Measurements from ENCODE around the gene PIK3C3.
"Not testable (repeated sequence)": the region's sequence is repeated elsewhere in the genome, so short reads cannot be mapped to it uniquely, and the experiment has no call there.

The PIK3C3 gene

DNA sequence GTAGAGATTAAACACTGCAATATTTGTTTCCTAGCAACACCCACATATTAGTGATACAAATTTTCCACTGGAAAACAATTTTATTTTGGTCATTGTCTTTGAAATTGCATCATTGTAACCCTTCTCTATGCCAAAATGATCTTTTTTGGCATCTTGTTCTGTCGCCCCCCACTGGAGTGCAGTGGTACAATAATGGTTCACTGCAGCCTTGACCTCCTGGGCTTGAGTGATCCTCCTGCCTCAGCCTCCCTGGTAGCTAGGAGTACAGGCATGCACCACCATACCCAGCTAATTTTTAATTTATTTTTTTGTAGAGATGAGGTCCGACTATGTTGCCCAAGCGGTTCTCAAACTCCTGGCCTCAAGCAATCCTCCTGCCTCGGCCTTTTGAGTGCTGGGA lies 117.4 kb downstream of the PIK3C3 start:
- no peak for DNase-seq (ENCODE audit: low read depth)

DNA sequence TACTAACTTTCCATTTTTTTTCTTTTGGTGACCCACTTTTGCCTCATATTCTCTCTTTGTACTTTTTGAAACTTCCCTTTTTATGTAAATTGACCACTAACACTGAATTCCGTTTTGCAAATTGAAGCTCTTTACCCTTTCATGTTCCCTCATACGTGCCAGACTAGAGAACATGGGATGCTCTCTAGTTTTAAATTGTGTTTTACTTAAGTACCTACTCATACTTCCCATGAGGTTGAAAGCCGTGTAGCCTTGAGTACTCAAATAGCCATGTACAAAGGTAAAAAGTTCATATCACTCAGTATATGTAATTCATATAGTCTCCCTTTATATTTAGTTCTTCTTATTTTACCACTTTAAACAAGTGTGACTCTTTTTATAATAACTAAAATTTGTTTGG lies 119.7 kb downstream of the PIK3C3 start:
- DNase-seq (ENCODE audit: low read depth), result no peak

DNA sequence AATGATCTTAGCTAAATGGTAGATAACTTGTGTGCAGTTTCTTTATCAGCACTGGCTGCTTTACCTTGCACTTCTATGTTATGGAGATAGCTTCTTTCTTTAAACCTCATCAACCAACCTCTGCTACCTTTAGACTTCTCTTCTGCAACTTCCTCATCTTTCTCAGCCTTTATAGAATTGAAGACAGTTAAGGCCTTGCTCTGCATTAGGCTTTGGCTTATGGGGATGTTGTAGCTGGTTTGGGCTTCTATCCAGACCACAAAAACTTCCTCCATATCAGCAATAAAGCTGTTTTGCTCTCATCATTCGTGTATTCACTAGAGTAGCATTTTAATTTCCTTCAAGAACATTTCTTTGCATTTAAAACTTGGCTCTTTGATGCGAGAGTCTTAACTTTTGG lies 123.7 kb downstream of the PIK3C3 start:
- DNase-seq (ENCODE audit: low read depth), result no peak

DNA sequence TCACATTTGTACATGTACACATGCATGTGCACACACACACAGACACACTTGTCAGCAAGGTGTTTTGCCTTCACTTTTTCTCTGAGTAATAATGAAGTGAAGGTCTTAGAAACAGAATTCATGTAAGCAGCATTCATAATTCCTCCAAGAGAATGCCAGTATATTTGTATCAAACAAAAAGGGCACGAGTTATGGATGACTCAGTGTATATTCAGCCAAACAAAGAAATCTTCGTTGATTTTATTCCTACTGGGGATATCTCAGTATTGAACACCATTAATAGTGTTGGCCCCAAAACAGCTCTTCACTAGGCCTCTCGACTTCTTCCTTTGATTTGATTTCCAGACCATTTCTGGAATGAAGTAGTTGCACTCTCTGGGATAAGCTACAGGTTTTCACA lies 125.3 kb downstream of the PIK3C3 start:
- no peak for DNase-seq (ENCODE audit: low read depth)

DNA sequence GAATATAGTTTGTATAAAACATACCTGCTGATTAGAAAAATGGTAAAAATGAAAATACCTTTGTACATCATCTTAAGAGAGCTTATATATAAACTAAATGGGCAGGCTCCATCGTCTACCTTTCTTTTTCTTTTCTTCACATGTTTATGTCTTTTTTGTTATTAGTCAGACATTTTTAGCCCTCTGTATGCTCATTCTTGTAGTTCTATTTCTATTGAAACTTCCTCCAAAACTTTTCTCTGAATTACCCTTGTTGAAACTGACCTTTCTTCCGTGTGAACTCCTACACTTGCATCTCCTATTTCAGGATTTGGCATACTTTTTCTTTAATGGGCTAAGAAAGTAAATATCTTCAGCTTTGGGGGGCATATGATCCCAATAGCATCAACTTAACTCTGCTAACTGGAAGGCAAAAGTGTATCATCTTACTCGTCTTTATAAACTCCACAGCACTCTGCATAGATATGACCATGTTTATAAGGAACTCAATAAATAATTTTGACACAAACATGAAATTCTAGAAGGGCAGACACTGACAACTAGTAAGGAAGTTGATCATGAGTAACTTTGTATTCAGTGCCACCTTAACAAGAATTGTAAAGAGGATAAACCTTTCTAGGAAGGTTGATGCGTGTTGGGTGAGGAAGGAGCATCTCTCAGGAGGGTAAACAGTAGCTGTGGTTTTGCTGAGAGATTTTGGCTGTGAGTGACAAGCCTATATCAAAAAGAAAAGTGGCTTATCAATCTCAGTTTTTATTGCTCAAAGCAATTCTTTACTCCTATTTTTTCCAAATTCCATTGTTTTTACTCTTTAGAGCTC lies 127.6 kb downstream of the PIK3C3 start:
- DNase-seq (ENCODE audit: low read depth), result no peak

DNA sequence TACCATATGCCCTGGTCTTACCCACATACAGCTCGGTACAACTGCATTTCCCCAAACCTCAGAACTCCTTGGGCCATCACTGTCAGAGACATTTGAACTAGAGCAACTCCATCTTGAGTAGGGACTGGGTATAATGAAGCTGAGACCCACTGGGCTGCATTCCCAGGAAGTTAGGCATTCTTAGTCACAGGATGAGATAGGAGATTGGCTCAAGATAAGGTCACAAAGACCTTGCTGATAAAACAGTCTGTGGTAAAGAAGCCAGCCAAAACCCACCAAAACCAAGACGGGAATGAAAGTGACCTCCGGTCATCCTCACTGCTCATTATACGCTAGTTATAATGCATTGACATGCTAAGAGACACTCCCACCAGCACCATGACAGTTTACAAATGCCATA lies 131.3 kb downstream of the PIK3C3 start:
- DNase-seq (ENCODE audit: low read depth), result no peak

DNA sequence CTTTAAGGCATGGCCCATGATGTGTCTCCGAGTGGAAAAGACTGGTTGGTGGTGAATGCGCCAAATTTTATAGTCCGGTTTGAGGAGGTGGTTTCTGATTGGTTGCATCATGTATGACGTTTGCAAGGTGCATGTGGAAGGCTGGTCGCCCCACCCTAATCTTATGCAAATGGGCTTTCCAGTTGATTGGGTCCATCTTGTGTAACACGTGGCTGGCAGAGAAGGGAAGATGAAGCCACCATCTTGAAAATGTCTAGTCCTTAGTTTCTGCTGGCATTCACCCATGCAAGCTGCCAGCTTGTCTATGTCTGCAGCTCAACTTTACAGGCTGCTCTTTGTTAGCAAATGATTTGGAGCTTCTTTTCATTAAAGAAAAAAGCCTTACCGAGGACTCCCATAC lies 132.2 kb downstream of the PIK3C3 start:
- no peak for DNase-seq (ENCODE audit: low read depth)

DNA sequence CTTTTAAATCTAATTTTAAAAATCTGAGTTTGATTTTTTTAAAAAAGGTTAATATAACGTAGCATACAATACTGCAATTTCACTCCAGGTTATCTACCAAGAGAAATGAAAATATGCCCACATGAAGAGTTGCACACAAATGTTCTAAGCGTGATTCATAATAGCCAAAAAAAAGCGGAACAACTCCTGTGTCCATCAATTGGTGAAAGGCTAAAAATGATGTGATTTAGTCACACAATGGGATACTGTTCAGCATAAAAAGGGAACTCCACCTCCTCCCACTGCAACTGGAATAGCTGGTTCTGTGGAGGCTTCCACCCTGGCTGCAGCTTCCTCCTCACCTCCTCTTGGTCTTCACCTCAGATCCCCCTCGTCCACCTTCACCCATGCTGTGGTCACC lies 132.8 kb downstream of the PIK3C3 start:
- DNase-seq (ENCODE audit: low read depth), result no peak

DNA sequence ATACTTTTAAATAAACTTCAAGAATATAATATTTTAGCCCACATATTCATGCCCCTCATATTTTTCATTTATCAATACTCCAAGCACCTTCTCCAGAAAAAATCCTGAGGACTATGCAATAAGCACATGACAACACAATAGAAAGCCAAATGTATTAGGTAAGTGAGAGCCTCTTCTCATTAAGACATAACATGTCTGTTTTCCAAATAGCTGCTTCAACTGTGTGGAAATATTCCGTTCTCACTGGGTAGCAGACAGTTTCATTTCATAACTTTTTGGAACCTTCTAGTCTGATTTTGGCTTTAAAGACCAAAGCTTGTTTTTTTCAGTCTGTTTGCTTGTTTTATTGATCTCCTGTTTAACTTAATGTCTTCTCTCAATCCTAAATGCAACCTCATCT lies 137.8 kb downstream of the PIK3C3 start:
- DNase-seq (ENCODE audit: low read depth), result no peak

DNA sequence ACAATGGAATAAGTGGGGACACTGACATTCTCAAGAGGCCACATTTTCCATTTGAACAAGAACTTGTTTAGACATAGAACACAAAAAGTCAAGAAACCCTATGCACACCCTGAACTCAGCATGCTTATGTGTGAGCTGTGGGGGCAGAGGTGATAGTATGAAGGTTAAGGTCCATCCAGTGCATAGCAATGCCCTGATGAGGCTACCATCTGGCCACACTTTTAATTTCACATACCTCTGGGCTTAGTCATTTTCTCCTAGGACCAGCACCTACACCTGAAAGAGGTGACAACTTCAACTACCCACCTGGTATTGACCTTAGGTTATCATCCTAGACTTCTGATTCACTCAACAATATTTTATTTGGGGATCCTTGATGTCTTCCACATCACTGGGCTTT lies 139.8 kb downstream of the PIK3C3 start:
- no peak for DNase-seq (ENCODE audit: low read depth)

DNA sequence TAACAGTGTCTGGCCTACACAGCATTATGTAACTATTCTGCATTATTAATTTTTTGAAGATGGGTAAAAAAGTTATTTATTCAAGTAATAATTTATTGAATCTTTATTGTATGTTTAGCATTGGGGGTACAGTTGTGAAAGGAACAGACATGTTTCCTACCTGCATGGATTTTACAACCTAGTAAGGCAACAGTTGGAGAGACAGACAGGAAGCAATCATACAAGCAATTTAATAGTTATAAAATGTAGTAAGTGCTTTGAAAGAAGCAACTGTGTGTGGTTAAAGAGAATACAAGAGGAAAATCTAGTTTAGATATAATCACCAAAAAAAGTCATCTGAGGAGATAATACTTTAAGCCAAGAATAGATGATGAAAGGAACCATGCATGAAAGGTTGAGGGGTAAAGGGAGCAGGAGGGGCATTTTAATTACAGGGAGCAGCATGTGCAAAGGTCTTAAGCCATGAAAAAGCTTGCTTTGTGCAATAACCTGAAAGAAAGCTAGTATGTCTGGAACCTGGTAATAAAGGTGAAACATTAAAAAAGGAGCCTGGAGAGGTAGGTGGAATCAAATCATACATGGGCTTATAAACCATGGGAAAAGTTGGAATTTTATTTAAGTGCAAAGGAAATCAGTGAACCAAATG lies 140.8 kb downstream of the PIK3C3 start:
- DNase-seq (ENCODE audit: low read depth), result no peak

DNA sequence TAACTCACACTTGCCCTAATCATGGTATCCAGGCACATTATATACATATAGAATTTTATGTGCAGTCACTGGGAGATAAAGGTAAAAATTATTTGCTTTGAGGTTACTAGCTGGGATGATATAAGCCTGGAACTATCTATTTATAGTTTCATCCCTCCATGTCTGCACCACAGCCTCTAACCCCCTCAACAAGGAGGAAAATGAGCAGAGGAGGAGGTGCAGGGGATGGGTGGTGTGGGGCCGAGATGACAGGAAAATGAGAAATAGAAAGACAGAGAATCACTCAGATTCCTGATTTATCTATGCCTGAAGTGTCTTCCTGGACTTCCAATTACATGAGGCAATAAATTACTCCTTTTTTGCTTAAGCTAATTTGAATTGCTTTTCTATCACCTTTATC lies 145.2 kb downstream of the PIK3C3 start:
- DNase-seq (ENCODE audit: low read depth), result no peak

DNA sequence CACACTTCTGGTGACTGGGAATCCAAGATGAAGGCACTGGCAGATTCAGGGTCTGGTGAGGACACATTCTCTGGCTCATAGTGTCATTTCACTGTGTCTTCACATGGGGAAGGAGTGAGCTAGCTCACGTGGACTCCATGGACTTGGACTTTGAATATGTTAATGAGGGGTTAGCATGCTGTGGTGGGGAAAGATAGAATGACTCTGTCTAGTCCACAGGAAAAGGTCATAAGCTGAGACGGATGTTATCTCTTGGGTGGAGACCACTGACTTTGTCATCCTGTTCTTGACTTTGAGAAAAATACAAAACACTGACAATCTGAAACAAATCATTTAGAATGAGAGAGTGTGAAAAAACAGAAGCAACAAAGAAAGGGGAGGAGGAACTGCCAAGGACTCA lies 145.9 kb downstream of the PIK3C3 start:
- no peak for DNase-seq (ENCODE audit: low read depth)

DNA sequence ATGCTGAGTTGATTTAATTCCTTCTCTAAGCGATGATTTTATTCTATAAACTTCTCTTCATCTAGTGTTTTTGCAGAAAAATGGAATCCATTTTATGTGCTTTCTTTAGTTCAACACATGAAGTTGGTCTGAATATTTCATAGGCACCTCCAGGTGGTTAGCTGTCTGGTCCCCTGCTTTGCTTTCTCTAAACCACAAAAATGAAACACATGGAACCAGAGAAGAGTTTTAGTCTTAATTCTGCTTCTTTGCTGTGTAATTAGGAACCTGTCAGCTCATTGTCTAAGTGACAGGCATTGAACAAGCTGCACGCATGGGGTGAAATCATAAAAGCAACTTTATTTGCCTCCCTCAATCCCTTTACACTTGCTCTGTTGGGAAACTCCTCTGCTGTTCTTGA lies 150.4 kb downstream of the PIK3C3 start:
- DNase-seq (ENCODE audit: low read depth), result no peak

DNA sequence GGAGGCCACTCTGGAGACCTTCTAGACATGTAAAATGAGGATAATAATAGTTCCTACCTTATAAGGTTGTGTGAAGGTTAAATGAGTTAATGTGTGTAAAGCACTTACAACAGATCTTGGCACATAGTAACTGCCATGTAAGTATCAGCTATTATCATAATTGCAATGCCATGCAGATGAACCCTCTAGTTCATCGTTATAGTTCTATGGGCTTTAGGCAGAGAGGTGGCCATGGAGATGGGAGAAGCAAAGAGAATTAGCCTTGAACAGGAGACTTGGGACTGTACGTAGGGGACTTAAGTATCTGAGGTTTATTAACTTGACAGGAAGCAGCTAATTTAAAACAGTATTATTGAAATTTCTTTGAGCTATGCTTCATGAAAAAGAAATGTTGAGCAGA lies 151.8 kb downstream of the PIK3C3 start:
- no peak for DNase-seq (ENCODE audit: low read depth)

DNA sequence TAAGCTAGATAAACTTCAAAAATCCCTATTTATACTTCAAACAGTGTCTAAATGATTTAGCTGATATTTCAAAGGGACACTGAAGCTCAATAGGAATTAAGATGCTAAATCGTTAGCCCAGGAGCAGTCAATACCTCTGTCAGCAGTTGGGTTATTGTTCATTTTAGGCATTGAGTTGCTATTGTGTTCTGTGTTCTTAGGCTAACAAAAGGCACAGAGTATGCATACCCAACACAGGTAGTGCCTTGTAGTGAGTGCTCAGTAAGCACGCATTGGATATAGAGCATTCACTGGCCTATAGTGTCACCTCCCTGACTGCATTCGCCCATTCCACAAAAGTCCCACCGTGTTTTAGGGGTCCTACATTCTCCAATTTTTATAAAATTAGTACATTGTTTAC lies 152.3 kb downstream of the PIK3C3 start:
- no peak for DNase-seq (ENCODE audit: low read depth)

DNA sequence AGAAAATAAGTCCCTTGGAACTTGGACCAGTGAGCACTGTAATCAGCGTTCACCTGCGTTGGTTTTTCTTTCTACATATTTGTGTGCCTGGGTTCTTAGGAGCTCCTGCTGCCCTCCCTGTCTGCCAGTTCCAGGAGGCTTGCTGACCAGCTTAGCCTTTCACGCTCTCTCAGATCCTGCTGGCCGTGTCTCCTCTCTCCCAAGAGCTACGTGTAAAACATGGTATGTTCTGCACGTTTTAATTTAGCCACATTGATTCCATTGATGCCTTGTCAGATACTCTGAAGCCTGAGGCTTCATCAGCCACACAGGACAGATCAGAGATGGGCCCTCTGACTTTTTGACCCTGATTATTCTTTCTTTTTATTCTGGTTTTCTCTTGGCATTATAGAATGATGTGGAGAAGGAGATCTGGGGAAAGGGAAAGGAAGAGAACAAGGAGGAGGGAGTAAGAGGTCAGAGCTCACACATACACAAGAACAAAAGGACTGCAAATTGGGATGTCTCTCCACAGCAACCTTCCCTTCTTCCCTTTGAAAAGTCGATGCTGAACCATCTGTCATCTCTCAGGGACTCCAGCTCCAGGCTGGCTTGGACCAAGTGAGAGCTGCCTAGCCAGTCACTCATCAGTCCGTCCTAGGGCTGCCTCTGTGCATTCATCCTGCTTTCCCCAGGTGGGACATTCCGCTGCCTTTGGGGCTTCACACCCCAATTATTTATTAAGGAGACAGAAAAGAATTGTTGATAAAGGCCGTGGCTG lies 152.8 kb downstream of the PIK3C3 start:
- DNase-seq (ENCODE audit: low read depth), result no peak

DNA sequence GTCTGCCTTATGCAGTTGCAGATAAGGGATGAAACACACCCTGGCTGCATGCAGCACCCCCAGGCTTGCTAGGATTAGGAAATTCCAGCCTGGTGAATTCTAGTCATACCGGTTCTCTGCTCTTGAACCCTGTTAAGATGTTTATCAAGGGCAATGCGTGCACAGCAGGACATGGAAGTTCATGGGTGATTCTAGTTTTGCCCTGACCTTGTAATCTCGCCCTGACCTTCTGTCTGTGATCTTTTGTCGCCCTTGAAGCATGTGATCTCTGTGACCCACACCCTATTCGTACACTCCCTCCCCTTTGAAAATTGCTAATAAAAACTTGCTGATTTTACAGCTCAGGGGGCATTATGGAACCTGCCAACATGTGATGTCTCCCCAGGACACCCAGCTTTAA lies 157.1 kb downstream of the PIK3C3 start:
- not testable (repeated sequence) for DNase-seq (ENCODE audit: low read depth)

DNA sequence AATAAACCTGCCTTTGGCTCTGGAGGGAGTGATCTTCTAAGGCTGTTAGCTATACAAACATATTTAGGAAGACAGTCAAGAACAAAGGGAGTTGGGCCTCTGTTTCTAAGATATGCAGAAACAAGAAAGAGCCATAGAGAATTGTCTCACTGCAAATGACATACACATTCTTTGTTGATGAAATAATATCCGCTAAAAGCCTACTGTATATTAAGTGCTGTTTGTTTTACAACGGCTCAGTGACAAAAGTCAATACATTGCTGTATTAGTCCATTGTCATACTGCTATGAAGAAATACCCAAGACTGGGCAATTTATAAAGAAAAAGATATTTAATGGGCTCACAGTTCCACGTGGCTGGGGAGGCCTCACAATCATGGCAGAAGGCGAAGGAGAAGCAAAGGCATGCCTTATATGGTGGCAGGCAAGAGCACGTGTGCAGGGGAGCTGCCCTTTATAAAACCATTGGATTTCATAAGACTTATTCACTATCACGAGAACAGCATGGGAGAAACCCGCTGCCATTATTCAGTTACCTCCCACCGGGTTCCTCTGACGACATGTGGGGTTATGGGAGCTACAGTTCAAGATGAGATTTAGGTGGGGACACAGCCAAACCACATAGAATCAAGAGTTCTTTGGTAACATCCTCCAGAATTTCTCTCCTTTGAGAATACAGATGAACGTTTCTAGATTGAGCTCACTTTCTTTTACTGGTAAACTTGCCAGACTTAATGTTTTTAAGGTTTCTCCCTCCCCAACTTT lies 157.8 kb downstream of the PIK3C3 start:
- no peak for DNase-seq (ENCODE audit: low read depth)

DNA sequence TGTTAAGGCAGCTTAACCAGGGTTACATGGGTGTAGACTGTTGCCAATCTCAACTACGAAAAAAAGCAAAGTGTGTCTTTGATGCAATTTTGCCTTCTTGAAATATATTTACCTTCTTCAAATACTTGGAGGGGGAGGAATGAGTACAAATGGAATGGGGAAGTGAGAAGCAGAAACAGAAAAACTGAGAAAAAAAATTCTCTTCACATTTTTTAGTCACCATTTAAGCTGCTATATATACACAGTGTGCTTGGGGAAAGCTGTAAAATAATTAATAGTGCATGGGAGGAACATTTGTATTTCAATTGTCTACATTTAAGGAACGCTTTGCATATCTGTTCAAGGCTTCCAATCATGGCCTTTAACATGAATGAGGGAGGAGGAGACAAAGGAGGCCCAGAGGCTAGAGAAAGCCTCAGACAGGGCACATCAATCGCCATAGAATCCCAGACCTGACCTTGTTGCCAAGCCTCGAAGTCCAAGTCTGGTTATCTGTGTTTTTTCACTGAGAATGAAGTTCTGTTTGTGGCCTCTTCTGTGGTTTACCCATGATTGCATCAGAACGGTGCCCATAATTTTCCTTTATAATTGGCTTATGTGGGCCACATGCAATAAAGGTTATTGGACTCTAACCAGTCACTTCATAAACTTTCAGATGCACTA lies 158.6 kb downstream of the PIK3C3 start:
- DNase-seq (ENCODE audit: low read depth), result no peak

DNA sequence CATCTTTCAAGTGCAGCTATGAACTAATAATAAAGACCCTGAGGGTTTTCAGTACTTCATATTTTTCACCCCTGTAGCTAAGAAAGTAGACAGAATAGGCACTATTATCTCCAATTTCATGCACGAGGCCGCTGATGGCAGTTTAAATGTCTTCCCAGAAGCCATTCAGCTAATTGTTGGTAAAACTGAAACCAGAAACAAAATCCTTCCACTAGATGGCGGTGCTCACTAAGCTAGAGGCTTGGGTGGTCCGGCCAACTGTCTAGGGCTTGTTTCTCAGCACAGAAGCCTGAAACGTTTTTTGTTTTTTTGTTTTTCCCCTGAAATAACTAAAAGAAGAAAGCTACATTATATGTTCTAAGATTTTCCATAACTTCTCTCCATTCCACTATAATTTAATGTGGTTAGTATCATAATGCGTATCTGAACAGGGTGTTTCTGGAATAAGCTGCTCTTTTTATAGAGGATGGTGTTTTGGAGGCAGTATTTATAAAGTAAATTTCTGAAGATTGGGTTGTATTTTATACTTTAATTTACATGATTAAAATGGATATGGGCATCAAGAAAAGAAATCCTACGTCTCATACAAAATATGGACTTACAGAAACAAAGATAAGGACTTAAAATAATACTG lies 159.4 kb downstream of the PIK3C3 start:
- DNase-seq (ENCODE audit: low read depth), result peak; percentile 7

Measured in activated T-cell treated with anti-CD3 and anti-CD28 coated beads for 1 hour (primary cell).